NCI-H2227 treated with DMSO at 0.1 percent for 48 hours (cell line): Measurements from ENCODE around the gene APH1B.
A peak's percentile ranks its signal among the peaks of the same experiment; 100 is the strongest.

Experiments used
- DNase-seq: peaks from one replicate; lab custom pipeline; 2025; lab: John Stamatoyannopoulos, UW

APH1B gene

DNA sequence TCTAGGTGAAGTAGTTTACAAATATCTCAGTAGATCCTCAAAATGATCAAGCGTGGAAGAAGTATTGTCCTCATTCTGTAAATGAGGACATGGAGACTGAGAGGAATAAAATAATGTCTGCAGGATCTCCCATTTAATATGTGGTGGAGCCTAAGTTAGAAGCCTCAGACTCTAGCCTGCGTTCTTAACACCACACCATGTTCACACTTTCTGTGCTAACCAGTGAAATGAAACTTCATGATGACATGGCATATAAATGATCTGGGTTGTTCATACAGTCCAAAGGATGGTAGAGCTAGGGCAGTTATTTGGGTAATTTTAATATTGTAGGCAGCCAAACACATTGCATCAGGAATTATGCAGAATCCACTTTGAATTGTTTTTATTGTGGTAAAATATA is 25.1 kb upstream of the APH1B start:
- no peak for DNase-seq

- DNase-seq, result no peak
These were observed 22.4 kb upstream of the APH1B start for GRCh38 chr15:63254991-63255390.

GRCh38 chr15:63255489-63255990 is 21.9 kb upstream of the APH1B start:
- DNase-seq, result no peak

- DNase-seq, result no peak
These were observed 20.8 kb upstream of the APH1B start for GRCh38 chr15:63256433-63257274.

GRCh38 chr15:63258658-63259057 is 18.7 kb upstream of the APH1B start:
- no peak for DNase-seq

GRCh38 chr15:63260791-63261190 is 16.6 kb upstream of the APH1B start:
- no peak for DNase-seq

GRCh38 chr15:63261311-63261710 is 16.1 kb upstream of the APH1B start:
- no peak for DNase-seq

GRCh38 chr15:63263519-63263918 is 13.9 kb upstream of the APH1B start:
- no peak for DNase-seq

GRCh38 chr15:63264688-63265293 is 12.6 kb upstream of the APH1B start:
- no peak for DNase-seq

DNA sequence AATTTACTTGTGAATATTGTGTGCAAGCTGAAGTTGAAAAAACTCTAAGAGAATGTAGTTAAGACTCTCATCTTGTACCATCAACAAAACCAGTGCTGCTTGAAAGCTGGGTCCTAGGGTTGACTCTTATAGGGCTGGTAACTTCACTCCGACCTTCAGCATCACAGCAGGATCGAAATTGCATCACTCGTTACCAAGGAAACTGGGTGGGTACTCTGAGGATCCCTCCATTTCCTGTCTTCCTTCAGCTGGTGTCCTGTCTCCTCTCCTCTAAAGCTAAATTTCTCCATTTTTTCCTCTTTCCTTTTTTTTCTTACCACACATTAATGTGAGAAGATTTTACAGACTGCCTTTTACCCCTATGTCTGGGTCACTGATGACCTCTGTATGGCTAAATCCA is 3.0 kb upstream of the APH1B start:
- DNase-seq, result no peak

DNA sequence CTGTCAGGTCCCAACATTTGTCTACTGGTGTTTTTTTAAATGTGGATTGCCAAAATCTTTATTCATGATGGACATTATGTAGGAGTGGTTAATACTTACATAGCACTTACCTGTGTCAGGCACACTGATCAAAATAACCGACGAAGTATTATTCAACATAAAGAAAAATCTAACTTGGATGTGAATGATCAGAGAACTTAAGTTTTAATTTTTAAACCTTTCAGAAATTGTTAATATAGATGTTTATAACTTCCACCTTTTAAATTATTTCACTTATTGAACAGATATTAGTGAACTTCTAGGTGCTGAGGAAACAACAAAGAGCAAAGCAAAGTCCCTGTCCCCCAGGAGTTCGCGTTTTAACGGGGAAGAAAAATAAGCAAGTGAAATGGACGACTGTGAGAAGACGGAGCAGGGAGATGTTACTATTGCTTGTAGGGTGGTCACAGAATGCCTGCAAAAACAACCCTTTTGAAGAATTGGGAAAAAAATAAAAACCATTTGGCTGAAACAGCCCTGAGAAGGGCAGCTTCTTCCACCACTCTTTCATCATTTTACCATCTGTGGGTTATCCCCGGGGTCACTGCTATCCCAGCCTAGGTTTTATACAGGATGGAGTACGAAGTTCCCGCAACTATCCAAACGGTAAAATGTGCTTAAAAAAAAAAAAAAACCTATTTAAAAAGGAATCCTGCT is 915 bp upstream of the APH1B start:
- DNase-seq, result no peak

DNA sequence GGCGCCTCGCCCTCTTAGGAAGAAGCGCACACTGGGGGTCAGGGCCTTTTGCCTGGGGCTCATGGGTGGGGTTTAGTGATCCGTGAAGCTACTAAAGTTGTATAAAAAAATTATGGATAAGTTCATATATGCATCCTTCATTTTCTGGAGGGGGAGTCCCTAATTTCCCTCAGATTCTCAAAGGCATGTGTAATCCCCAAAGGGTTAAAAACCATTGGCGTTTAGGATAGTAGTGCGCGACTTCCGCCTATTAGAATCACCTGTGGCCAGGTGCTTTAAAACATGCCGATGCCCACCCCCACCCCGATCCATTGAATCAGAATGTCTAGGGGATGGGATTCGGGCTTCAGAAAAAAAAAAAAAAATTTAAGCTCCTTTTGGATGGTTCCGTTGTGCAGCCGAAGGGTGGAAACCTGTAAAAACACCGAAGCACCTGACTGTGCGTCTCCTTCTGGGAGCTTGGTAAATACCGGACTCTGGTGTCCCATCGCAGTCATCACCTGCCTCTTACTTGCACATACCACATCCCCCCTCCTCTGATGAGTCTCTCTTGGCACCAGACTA is 570 bp downstream of the APH1B start:
- no peak for DNase-seq

- no peak for DNase-seq
These were observed 5.7 kb downstream of the APH1B start for GRCh38 chr15:63283126-63283525.

GRCh38 chr15:63284335-63284734 is 6.9 kb downstream of the APH1B start:
- no peak for DNase-seq

- no peak for DNase-seq
These were observed 9.7 kb downstream of the APH1B start for GRCh38 chr15:63287109-63287508.

DNA sequence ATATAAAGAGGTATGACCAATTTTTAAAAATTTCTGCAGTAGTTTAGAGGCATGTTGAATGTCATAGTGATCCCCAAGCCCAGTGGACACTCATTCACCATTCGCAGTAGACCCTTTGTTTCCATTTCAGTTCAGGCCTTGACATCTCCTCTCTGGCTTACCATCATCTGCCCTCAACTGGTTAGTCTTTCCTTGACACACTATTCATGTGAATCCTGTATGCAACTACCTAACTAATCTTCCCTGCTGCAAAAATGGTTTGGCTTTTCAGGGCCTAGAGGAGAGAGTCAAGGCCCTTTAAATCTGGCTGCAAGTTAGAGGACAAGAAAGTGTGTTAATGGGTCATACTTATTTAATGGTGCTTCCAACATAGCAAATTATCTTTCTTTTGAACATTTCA is 10.9 kb downstream of the APH1B start:
- no peak for DNase-seq

- DNase-seq, result peak; percentile 27
These were observed 11.5 kb downstream of the APH1B start for GRCh38 chr15:63288778-63289378.

DNA sequence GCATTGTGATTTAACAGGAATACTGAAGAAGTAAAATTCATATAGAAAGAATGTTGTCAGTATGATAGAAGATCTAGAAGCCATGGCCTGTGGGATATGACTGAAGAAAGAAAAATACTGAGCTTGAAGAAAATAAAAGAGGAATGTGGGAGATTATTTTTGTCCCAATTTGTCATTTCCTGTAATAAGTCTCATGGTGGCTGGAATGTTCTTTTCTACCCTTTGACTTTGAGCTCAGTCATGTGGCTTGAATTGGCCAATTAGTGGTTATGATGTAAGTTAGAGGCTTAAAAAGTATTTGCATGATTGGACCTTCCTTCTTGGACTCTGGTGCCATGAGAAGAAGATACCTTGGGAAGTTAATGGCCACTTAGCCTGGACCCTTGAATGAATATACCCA is 14.1 kb downstream of the APH1B start:
- no peak for DNase-seq

- DNase-seq, result no peak
These were observed 14.8 kb downstream of the APH1B start for GRCh38 chr15:63292241-63292640.

DNA sequence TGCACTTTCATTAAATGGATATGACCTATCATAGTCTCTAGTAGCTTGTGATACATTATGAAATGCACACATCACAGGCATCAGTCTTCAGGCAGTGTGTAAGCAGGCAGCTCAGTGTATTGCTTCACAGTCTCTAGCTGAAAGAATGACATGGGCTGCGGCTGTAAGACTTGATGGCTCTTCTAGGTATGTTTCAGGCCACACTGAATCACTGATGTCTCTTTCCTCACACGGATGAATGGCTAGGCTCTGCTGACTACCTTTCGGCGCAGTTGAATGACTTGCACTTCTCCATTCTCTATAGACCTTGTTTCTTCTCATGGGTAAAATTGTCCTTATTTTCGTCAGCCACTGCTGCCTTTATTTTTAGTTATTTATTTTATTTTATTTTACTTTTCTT is 15.4 kb downstream of the APH1B start:
- DNase-seq, result no peak

DNA sequence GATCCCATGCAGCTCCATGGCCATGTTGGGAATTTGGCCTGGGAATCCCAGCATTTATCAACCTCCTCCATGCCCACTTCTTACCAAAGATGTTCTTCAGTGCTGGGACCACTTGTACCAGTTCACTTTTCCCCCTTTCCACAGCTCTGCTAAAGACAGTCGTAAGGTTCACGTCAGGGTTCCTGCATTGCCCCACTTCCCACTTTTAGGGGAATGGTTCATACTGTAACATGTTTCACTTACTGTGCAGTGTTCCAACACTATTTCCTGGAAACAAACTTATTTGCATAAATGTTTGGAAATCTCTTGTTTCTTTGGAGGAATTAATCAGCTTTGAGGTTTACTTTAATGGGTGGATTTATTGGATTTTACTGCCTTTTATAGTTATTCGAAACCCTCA is 17.0 kb downstream of the APH1B start:
- no peak for DNase-seq

GRCh38 chr15:63295341-63295740 is 17.9 kb downstream of the APH1B start:
- DNase-seq, result no peak
